Stimulated activated CD8-positive, alpha-beta memory T cell treated with anti-CD3 and anti-CD28 coated beads, Interleukin-7, amount 100 ng/mL, for 24 hours (primary cell): Measurements from ENCODE around the gene KRTAP5-1.

Experiments used
- DNase-seq: peaks from one replicate; pipeline ENCODE4 v3.0.0-alpha.2; 2020; ENCODE audit warnings: low read depth

KRTAP5-1 gene

GRCh38 chr11:1559111-1559951, 25.8 kb downstream of the KRTAP5-1 start:
- no peak for DNase-seq

- no peak for DNase-seq
Observed at GRCh38 chr11:1558775-1559110, 26.3 kb downstream of the KRTAP5-1 start.

GRCh38 chr11:1557904-1558774, 26.9 kb downstream of the KRTAP5-1 start:
- DNase-seq, result no peak

- no peak for DNase-seq
Observed at GRCh38 chr11:1557051-1557884, 27.8 kb downstream of the KRTAP5-1 start.

GRCh38 chr11:1556278-1556902, 28.7 kb downstream of the KRTAP5-1 start:
- no peak for DNase-seq

GRCh38 chr11:1555713-1556153, 29.4 kb downstream of the KRTAP5-1 start:
- DNase-seq, result no peak

GRCh38 chr11:1554981-1555712, 29.9 kb downstream of the KRTAP5-1 start:
- no peak for DNase-seq

- DNase-seq, result no peak
Observed at GRCh38 chr11:1553808-1554594, 31.1 kb downstream of the KRTAP5-1 start.

- DNase-seq, result no peak
Observed at GRCh38 chr11:1549338-1550330, 35.4 kb downstream of the KRTAP5-1 start.

- DNase-seq, result no peak
Observed at GRCh38 chr11:1548221-1549070, 36.6 kb downstream of the KRTAP5-1 start.

- DNase-seq, result no peak
Observed at GRCh38 chr11:1547467-1548098, 37.5 kb downstream of the KRTAP5-1 start.

GRCh38 chr11:1546536-1547466, 38.3 kb downstream of the KRTAP5-1 start:
- DNase-seq, result no peak

GRCh38 chr11:1546077-1546535, 39.0 kb downstream of the KRTAP5-1 start:
- no peak for DNase-seq

GRCh38 chr11:1545432-1545831, 39.7 kb downstream of the KRTAP5-1 start:
- no peak for DNase-seq

GRCh38 chr11:1544536-1544935, 40.5 kb downstream of the KRTAP5-1 start:
- no peak for DNase-seq

GRCh38 chr11:1543606-1544263, 41.3 kb downstream of the KRTAP5-1 start:
- no peak for DNase-seq
